GM19467 (cell line): Measurements from ENCODE around the gene PANK4.
"Not testable (repeated sequence)": the region's sequence is repeated elsewhere in the genome, so short reads cannot be mapped to it uniquely, and the experiment has no call there.

Experiments
- ATAC-seq: cut with Tn5 transposase; IDR thresholded peaks from one replicate; pipeline ENCODE4 v1.9.1; 2021; ENCODE audit warnings: mild to moderate bottlenecking, moderate library complexity; ENCODE audit not compliant: unreplicated experiment

Gene PANK4

DNA sequence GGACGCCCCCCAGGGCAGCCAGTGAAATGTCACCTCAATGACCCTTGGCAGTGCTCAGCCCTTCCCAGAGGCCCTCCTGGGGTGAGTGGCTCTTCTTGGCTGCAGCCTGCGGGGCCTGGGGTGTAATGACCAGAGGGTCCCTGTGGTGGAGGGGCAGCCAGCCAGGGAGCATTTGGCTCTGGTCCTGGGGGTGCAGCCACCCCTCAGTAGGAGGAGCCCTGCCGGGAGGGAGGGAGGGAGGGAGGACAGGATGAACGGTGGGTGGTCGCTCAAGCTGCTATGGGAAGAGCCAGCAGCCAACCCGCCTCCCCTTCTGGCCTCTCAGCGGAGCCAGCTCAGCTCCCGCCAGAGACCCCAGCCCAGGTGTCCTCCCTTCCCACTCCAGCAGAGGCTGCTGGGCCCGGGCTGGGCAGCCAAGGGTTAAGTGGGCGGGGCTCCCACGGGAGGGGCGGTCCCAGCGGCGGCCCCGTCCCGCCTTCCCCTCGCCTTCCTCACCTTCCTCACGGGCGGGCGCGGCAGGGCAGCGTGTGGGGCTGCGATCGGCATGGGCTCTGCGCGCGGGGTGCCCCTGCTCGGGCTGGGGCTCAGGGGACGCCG is 59.3 kb downstream of the PANK4 start:
- ATAC-seq, result no peak

DNA sequence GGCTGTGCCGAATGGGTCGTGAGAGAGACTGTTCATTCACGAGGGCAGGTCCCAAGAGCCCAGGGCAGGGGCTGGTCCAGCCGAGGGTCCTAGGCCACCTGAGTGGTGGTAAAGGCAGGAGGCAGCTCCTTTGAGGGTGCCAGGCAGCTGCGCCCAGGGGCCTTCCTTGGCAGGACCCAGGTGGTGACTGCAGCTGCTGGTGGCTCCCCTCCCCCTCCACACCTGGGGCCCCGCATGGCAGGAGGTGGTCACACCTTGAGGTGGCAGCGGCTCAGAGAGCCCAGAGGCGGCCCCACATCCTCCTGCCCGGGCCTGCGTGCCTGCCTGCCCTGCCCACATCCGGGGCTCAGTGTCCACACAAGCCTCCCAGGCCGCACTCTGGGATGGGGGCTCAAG is 60.1 kb downstream of the PANK4 start:
- ATAC-seq, result no peak

DNA sequence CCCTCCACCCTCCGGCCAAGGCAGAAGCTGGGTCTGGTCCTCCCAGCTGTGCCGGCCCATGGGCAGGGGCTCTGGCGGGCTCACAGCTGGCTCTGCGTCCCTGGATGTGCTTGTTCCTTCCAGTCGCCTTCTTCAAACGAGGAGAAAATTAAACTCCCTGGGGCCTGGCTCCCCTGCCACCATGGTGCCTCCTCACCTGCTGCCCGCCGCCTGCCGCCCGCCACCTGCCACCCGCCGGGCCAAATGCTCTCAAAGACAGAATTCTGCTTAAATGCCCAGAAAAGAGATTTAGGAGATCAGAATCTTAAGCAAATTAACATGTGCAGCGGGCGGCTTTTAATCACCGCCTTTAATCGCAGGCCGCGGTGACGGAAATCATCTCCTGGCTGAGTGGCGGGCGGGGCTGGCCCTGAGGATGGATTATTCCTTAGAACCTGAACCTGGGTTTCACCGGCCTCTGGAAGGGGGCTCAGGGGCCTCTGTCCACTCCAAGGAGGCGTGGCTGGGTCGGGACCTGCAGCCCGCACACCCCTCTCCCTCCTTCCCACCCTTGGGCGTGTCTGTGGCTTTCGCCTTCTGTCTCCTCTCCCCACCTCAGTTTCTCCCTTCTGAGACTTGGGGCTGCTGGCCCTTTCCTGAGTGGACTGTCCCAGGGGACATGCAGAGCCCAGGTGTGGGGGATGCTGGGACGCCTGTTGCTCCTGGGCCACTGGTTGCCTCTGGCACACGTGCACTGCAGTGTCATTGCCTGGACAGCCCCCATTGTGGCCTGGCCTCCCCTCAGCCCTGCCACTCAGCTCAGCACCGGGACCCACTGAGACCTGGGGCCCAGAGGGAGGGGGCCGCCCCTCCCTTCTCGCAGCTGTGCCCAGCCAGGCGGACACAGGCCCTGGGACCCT is 60.8 kb downstream of the PANK4 start:
- no peak for ATAC-seq

DNA sequence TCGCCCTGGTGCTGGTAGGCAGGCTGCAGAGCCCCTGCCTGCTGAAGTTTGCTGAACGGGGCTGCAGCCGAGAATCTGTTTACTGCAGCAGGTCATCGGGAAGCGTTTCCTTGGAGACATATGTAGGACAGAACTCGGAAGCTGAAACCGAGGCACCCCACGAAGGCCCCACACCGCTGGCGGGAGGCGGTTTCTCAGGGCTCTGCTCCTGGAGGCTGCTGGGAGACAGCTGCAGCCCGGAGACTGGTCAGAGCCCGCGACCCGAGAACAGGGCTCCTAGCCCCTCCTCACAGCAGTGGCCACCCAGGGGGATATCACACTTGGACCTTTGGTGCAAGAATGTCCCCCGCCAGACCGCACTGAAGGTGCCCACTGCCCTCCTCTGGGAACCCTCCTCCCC is 63.0 kb downstream of the PANK4 start:
- no peak for ATAC-seq

DNA sequence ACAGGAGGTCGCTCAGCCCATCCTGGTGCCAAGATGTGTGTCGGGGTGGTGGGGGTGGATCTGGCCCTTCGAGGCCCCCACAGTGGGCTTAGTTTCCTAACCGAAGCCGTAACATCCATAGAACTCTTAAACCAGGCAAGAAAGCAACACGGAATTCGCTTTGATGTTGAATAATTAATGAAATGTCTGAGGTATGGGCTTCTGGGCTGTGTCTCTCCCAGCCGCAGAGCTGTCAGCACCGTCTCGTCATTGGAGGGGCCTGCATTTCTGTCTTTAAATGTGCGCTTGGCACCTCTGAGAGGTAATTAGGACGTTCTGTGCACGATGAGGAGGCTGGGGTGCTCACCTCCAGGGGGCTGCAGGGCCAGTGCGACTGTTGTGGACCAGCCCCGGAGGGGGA is 63.6 kb downstream of the PANK4 start:
- no peak for ATAC-seq

DNA sequence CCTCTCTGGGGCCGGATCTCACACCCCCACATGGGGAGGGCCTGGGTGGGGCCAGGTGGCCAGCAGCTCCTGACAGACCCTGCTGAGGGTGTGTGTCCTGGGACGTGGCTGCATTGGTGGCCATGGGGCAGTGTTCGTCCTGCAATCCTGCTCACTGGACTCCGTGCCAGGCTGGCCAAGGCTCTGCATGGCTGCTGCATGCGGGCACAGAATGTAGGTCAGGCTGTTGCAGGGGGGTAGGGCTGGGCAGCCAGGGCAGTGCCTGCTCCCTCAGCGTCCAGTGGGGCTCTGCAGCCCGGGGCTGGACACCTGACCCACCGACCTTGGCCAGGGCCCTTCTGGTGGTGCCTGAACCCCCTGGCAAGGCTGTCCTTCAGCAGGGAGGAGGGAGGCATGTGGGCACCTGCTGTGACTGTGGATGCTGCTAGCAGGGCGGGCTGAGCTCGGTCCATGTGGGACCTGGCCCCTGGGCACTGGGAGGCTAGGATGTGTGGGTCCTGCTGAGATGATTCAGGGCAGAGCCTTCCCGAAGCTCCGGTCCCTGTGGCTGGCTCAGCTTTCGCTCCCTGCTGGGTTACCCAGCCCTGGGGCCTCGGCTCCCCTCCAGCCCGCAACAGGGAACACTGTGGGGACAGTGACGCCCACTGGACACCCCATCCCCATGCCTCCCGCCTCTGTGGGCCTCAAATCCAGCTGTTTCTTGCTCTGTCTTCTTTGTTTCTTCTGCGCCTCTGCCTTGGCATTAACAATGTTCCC is 65.2 kb downstream of the PANK4 start:
- no peak for ATAC-seq

DNA sequence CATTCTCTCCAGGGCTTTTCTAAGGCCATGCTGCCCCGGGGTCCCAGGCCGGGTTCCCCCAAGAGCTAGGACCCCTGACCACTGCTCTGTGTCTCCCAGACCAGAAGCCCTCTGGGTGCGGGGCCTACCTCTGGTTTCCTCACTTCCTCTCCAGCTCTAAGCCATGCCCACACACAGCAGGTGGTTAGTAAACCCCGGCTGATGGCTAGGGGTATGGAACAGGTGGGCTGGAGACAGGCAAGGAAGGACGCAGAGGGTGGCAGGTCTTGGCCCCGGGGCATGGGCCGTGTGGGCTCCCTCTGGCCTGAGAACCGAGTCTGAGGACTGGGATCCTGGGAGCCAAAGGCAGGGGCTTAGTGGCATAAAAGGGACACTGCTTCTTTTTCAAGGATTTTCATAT is 66.2 kb downstream of the PANK4 start:
- ATAC-seq, result no peak

DNA sequence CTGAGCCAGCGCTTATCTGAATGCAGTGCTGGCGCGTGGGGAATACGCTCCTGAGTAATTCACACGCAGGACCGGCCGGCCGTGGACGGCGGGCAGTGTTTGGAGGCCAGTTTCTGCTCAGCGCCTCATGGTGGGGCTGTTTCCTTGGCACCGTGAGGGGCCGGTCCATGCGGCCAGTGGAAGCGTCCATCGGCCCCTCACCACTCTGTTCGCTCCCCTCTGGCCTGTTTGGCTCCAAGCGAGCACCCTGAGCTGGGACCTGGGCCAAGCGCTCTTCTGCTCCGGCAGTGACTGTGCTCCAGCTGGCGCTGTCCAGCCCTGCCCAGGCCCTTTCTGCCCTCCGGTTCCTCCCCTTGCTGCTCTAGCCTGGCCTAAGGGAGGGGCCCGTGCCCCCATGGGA is 66.6 kb downstream of the PANK4 start:
- ATAC-seq, result no peak

DNA sequence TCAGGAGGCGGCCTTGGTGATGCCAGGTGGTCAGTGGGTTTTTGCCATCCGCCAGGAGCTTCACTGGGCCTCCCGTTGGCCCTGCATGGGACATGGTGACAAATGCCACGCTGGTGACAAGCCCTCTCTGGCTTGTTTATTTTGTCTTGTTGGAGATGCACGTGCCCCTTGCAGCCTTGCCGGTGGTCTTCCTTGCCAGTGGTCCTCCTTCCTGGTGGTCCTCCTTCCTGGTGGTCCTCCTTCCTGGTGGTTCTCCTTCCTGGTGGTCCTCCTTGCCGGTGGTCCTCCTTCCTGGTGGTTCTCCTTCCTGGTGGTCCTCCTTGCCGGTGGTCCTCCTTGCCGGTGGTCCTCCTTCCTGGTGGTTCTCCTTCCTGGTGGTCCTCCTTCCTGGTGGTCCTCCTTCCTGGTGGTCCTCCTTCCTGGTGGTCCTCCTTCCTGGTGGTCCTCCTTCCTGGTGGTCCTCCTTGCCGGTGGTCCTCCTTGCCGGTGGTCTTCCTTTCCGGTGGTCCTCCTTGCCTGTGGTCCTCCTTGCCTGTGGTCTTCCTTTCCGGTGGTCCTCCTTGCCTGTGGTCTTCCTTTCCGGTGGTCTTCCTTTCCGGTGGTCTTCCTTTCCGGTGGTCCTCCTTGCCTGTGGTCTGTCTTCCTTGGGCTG is 67.2 kb downstream of the PANK4 start:
- not testable (repeated sequence) for ATAC-seq

DNA sequence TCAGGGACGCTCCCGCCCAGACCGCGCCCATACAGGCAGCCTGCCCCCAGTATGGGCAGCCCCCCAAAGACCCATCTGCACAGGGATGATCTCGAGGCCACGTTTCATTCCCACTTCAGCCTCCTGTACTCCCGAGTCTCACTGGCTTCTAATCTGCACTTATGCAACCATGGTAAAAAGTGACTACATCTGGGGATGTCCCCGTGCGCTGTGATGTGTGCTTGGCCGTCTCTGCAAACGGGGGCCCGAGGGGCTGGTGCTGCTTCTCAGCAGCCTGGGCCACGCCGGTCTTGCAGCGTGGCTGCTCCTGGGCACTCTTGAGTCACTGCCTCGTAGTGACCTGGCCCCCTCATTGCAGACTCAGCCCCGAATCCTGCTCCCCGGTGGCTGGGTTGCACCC is 67.7 kb downstream of the PANK4 start:
- ATAC-seq, result no peak
